ENCODE data around the gene F11R.

Gene F11R

GRCh38 chr1:160979286-160979685, 41.7 kb downstream of the F11R start:
- no peak overlapping the region for H3K4me3 ChIP-seq (ENCODE audit: low read length)
- no peaks in the 10 kb centered on the region for H3K36me3 ChIP-seq (ENCODE audit: insufficient read depth, low read length)
- H3K27me3 ChIP-seq (ENCODE audit: control insufficient read depth, insufficient read depth, low read length): peaks cover 34% of the 10 kb centered on the region
- H3K4me2 ChIP-seq (ENCODE audit: low read length): no peak overlapping the region
- H3K9ac ChIP-seq (ENCODE audit: low read depth, low read length): no peak overlapping the region
- H3K9me3 ChIP-seq (replicated peaks; ENCODE audit: low read length): no peaks in the 10 kb centered on the region
- H3K4me1 ChIP-seq (ENCODE audit: control insufficient read depth, insufficient read depth, low read length): no peaks in the 10 kb centered on the region

GRCh38 chr1:160978510-160978927, 42.4 kb downstream of the F11R start:
- no peaks in the 10 kb centered on the region for H3K36me3 ChIP-seq (ENCODE audit: insufficient read depth, low read length)
- no peak overlapping the region for H3K9ac ChIP-seq (ENCODE audit: low read depth, low read length)
- no peaks in the 10 kb centered on the region for H3K9me3 ChIP-seq (replicated peaks; ENCODE audit: low read length)
- peaks cover 35% of the 10 kb centered on the region for H3K27me3 ChIP-seq (ENCODE audit: control insufficient read depth, insufficient read depth, low read length)
- H3K4me3 ChIP-seq (ENCODE audit: low read length): no peak overlapping the region
- no peak overlapping the region for H3K4me2 ChIP-seq (ENCODE audit: low read length)
- H3K4me1 ChIP-seq (ENCODE audit: control insufficient read depth, insufficient read depth, low read length): no peaks in the 10 kb centered on the region

- peaks cover 23% of the 10 kb centered on the region for H3K27me3 ChIP-seq (ENCODE audit: control insufficient read depth, insufficient read depth, low read length)
- no peak overlapping the region for H3K4me3 ChIP-seq (ENCODE audit: low read length)
- H3K36me3 ChIP-seq (ENCODE audit: insufficient read depth, low read length): no peaks in the 10 kb centered on the region
- H3K4me1 ChIP-seq (ENCODE audit: control insufficient read depth, insufficient read depth, low read length): no peaks in the 10 kb centered on the region
- H3K9me3 ChIP-seq (replicated peaks; ENCODE audit: low read length): no peaks in the 10 kb centered on the region
- no peak overlapping the region for H3K9ac ChIP-seq (ENCODE audit: low read depth, low read length)
- H3K4me2 ChIP-seq (ENCODE audit: low read length): no peak overlapping the region
Observed at GRCh38 chr1:160975026-160975425, 45.9 kb downstream of the F11R start.

- no peaks in the 10 kb centered on the region for H3K9me3 ChIP-seq (replicated peaks; ENCODE audit: low read length)
- H3K4me2 ChIP-seq (ENCODE audit: low read length): no peak overlapping the region
- H3K36me3 ChIP-seq (ENCODE audit: insufficient read depth, low read length): no peaks in the 10 kb centered on the region
- no peak overlapping the region for H3K4me3 ChIP-seq (ENCODE audit: low read length)
- H3K4me1 ChIP-seq (ENCODE audit: control insufficient read depth, insufficient read depth, low read length): no peaks in the 10 kb centered on the region
- H3K27me3 ChIP-seq (ENCODE audit: control insufficient read depth, insufficient read depth, low read length): peaks cover 20% of the 10 kb centered on the region
- no peak overlapping the region for H3K9ac ChIP-seq (ENCODE audit: low read depth, low read length)
Observed at GRCh38 chr1:160973491-160973890, 47.5 kb downstream of the F11R start.

GRCh38 chr1:160972939-160973338, 48.0 kb downstream of the F11R start:
- peaks cover 20% of the 10 kb centered on the region for H3K27me3 ChIP-seq (ENCODE audit: control insufficient read depth, insufficient read depth, low read length)
- no peaks in the 10 kb centered on the region for H3K9me3 ChIP-seq (replicated peaks; ENCODE audit: low read length)
- no peaks in the 10 kb centered on the region for H3K36me3 ChIP-seq (ENCODE audit: insufficient read depth, low read length)
- H3K4me2 ChIP-seq (ENCODE audit: low read length): no peak overlapping the region
- H3K4me3 ChIP-seq (ENCODE audit: low read length): no peak overlapping the region
- H3K4me1 ChIP-seq (ENCODE audit: control insufficient read depth, insufficient read depth, low read length): no peaks in the 10 kb centered on the region
- H3K9ac ChIP-seq (ENCODE audit: low read depth, low read length): no peak overlapping the region

GRCh38 chr1:160971618-160972056, 49.3 kb downstream of the F11R start:
- H3K9ac ChIP-seq (ENCODE audit: low read depth, low read length): no peak overlapping the region
- no peaks in the 10 kb centered on the region for H3K9me3 ChIP-seq (replicated peaks; ENCODE audit: low read length)
- H3K36me3 ChIP-seq (ENCODE audit: insufficient read depth, low read length): no peaks in the 10 kb centered on the region
- H3K27me3 ChIP-seq (ENCODE audit: control insufficient read depth, insufficient read depth, low read length): peaks cover 20% of the 10 kb centered on the region
- no peaks in the 10 kb centered on the region for H3K4me1 ChIP-seq (ENCODE audit: control insufficient read depth, insufficient read depth, low read length)
- H3K4me2 ChIP-seq (ENCODE audit: low read length): no peak overlapping the region
- no peak overlapping the region for H3K4me3 ChIP-seq (ENCODE audit: low read length)

GRCh38 chr1:160963521-160963920, 57.4 kb downstream of the F11R start:
- no peak overlapping the region for H3K4me2 ChIP-seq (ENCODE audit: low read length)
- H3K4me3 ChIP-seq (ENCODE audit: low read length): no peak overlapping the region
- H3K9ac ChIP-seq (ENCODE audit: low read depth, low read length): no peak overlapping the region
- no peaks in the 10 kb centered on the region for H3K36me3 ChIP-seq (ENCODE audit: insufficient read depth, low read length)
- no peaks in the 10 kb centered on the region for H3K9me3 ChIP-seq (replicated peaks; ENCODE audit: low read length)
- H3K27me3 ChIP-seq (ENCODE audit: control insufficient read depth, insufficient read depth, low read length): peaks cover 5% of the 10 kb centered on the region
- no peaks in the 10 kb centered on the region for H3K4me1 ChIP-seq (ENCODE audit: control insufficient read depth, insufficient read depth, low read length)

GRCh38 chr1:160961419-160961818, 59.5 kb downstream of the F11R start:
- H3K4me1 ChIP-seq (ENCODE audit: control insufficient read depth, insufficient read depth, low read length): no peaks in the 10 kb centered on the region
- no peaks in the 10 kb centered on the region for H3K9me3 ChIP-seq (replicated peaks; ENCODE audit: low read length)
- no peaks in the 10 kb centered on the region for H3K36me3 ChIP-seq (ENCODE audit: insufficient read depth, low read length)
- peaks cover 5% of the 10 kb centered on the region for H3K27me3 ChIP-seq (ENCODE audit: control insufficient read depth, insufficient read depth, low read length)
- no peak overlapping the region for H3K4me3 ChIP-seq (ENCODE audit: low read length)
- no peak overlapping the region for H3K4me2 ChIP-seq (ENCODE audit: low read length)
- H3K9ac ChIP-seq (ENCODE audit: low read depth, low read length): no peak overlapping the region

GRCh38 chr1:160956966-160957365, 64.0 kb downstream of the F11R start:
- Histone ChIP-seq H3K27me3 (ENCODE audit: control insufficient read depth, insufficient read depth, low read length) (peaks cover 14% of the 10 kb centered on the region), H3K9ac (ENCODE audit: low read depth, low read length) (no peak overlapping the region), H3K36me3 (ENCODE audit: insufficient read depth, low read length) (no peaks in the 10 kb centered on the region), H3K4me3 (ENCODE audit: low read length) (no peak overlapping the region), H3K9me3 (replicated peaks; ENCODE audit: low read length) (no peaks in the 10 kb centered on the region), H3K4me1 (ENCODE audit: control insufficient read depth, insufficient read depth, low read length) (no peaks in the 10 kb centered on the region), H3K4me2 (ENCODE audit: low read length) (no peak overlapping the region)

GRCh38 chr1:160954158-160955104, 66.5 kb downstream of the F11R start, which contains the start of gene ITLN2:
Gene ITLN2 (minus strand): TSS chr1:160954809. CDS start chr1:160954741, 68 bp downstream.
- Histone ChIP-seq H3K9me3 (replicated peaks; ENCODE audit: low read length) (no peaks in the 10 kb centered on the region), H3K4me2 (ENCODE audit: low read length) (no peak within 1 kb of the TSS), H3K9ac (ENCODE audit: low read depth, low read length) (no peak within 1 kb of the TSS), H3K27me3 (ENCODE audit: control insufficient read depth, insufficient read depth, low read length) (peaks cover 19% of the 10 kb centered on the region), H3K36me3 (ENCODE audit: insufficient read depth, low read length) (no peaks in the 10 kb centered on the region), H3K4me3 (ENCODE audit: low read length) (no peak within 1 kb of the TSS), H3K4me1 (ENCODE audit: control insufficient read depth, insufficient read depth, low read length) (no peaks in the 10 kb centered on the region)

- Histone ChIP-seq H3K9me3 (replicated peaks; ENCODE audit: low read length) (no peaks in the 10 kb centered on the region), H3K9ac (ENCODE audit: low read depth, low read length) (no peak overlapping the region), H3K4me3 (ENCODE audit: low read length) (no peak overlapping the region), H3K36me3 (ENCODE audit: insufficient read depth, low read length) (no peaks in the 10 kb centered on the region), H3K27me3 (ENCODE audit: control insufficient read depth, insufficient read depth, low read length) (peaks cover 22% of the 10 kb centered on the region), H3K4me1 (ENCODE audit: control insufficient read depth, insufficient read depth, low read length) (no peaks in the 10 kb centered on the region), H3K4me2 (ENCODE audit: low read length) (no peak overlapping the region)
Observed at GRCh38 chr1:160953030-160953429, 67.9 kb downstream of the F11R start.

- H3K9ac ChIP-seq (ENCODE audit: low read depth, low read length): no peak overlapping the region
- H3K4me1 ChIP-seq (ENCODE audit: control insufficient read depth, insufficient read depth, low read length): no peaks in the 10 kb centered on the region
- H3K9me3 ChIP-seq (replicated peaks; ENCODE audit: low read length): no peaks in the 10 kb centered on the region
- no peak overlapping the region for H3K4me3 ChIP-seq (ENCODE audit: low read length)
- peaks cover 25% of the 10 kb centered on the region for H3K27me3 ChIP-seq (ENCODE audit: control insufficient read depth, insufficient read depth, low read length)
- H3K4me2 ChIP-seq (ENCODE audit: low read length): no peak overlapping the region
- no peaks in the 10 kb centered on the region for H3K36me3 ChIP-seq (ENCODE audit: insufficient read depth, low read length)
Observed at GRCh38 chr1:160952129-160952510, 68.8 kb downstream of the F11R start.
